Measurements from ENCODE around the gene KRTAP29-1.

The KRTAP29-1 gene

DNA sequence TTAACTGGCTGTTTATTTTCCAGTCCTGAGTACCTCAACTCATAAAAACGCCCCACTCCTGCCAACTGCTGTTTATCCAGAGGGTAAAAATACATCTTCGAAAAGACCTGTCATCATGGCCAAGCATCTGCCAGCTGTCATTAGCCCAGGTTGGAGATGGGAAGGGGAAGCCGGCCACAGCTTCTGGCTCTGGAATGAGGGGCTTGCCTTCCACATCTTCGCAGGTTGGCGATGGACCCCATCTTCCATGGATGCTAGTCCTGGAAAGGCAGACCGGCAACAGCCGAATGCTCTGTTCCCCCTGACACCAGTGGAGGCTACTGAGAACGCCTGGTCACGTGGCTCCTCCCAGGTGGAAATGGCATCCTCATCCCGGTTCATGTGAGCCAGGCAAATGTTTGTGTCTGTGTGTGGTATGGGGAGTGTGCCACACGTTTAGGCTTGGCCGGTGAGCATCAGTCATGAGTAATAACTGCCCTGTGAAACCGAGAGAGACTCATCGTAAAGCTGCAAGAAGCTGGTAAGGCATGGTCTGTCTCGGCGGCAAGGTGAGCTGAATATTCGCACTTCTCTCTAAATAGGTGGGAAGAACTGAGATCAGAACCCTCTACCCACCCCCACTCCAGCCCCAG, 13.3 kb upstream of the KRTAP29-1 start:
- CTCF ChIA-PET: interaction anchor here (2.4 kb wide), 1 partner anchor 13 kb away, joined by 10 read pairs; no protein-coding TSS in a partner anchor
- POLR2A ChIA-PET: no interaction called here
- TF ChIP-seq ZNF223 (tag by site-specific recombination; IDR thresholded peaks at IDR 0.05) (no peak), ZNF341 (tag by site-specific recombination; IDR thresholded peaks at IDR 0.05; ENCODE audit: low read depth) (no peak), ZIC2 (tag by site-specific recombination; IDR thresholded peaks at IDR 0.05) (peak; percentile 6)
- TF ChIP-seq, protein P1, sequence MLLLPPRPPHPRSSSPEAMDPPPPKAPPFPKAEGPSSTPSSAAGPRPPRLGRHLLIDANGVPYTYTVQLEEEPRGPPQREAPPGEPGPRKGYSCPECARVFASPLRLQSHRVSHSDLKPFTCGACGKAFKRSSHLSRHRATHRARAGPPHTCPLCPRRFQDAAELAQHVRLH (tag by site-specific recombination; IDR thresholded peaks at IDR 0.05): no peak
- TF ChIP-seq, protein P2, sequence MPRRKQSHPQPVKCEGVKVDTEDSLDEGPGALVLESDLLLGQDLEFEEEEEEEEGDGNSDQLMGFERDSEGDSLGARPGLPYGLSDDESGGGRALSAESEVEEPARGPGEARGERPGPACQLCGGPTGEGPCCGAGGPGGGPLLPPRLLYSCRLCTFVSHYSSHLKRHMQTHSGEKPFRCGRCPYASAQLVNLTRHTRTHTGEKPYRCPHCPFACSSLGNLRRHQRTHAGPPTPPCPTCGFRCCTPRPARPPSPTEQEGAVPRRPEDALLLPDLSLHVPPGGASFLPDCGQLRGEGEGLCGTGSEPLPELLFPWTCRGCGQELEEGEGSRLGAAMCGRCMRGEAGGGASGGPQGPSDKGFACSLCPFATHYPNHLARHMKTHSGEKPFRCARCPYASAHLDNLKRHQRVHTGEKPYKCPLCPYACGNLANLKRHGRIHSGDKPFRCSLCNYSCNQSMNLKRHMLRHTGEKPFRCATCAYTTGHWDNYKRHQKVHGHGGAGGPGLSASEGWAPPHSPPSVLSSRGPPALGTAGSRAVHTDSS (tag by site-specific recombination; IDR thresholded peaks at IDR 0.05): no peak
- Histone ChIP-seq H3K36me3 (ENCODE audit: control insufficient read depth in 2 of 2, insufficient read depth in 1 of 2, low read length in 2 of 2) (no peaks in the 10 kb centered on the region), H3K4me1 (ENCODE audit: control insufficient read depth, insufficient read depth, low read length) (no peaks in the 10 kb centered on the region), H3K27ac (ENCODE audit: extremely low read depth, low read depth, low read length) (no peak overlapping the region), H3K9me3 (ENCODE audit: control insufficient read depth, insufficient read depth, low read depth, low read length) (no peaks in the 10 kb centered on the region), H3K4me3 (ENCODE audit: low read depth, low read length) (no peak overlapping the region)

GRCh38 chr17:41315204-41315794, 12.6 kb upstream of the KRTAP29-1 start, which contains the start of gene KRTAP17-1:
Gene KRTAP17-1, minus strand, starts transcription at chr17:41315710. Its CDS starts 60 bp downstream, at chr17:41315650.
- ChIA-PET CTCF (interaction anchor here (1.7 to 2.4 kb wide), 2 partner anchors 8 to 14 kb away, joined by 7 to 10 read pairs; no protein-coding TSS in a partner anchor), POLR2A (no interaction called here)
- no peak for TF ChIP-seq GLIS2 (tag by site-specific recombination; IDR thresholded peaks at IDR 0.05)
- TF ChIP-seq ZNF514 (tag by site-specific recombination; IDR thresholded peaks at IDR 0.05): no peak
- no peak for TF ChIP-seq ZNF121 (tag by site-specific recombination; IDR thresholded peaks at IDR 0.05)
- no peak for TF ChIP-seq GLI4 (tag by site-specific recombination; IDR thresholded peaks at IDR 0.05)
- no peak for TF ChIP-seq ZNF837 (tag by site-specific recombination; IDR thresholded peaks at IDR 0.05)
- TF ChIP-seq ZNF37A (tag by site-specific recombination; IDR thresholded peaks at IDR 0.05): no peak
- TF ChIP-seq, protein P3, sequence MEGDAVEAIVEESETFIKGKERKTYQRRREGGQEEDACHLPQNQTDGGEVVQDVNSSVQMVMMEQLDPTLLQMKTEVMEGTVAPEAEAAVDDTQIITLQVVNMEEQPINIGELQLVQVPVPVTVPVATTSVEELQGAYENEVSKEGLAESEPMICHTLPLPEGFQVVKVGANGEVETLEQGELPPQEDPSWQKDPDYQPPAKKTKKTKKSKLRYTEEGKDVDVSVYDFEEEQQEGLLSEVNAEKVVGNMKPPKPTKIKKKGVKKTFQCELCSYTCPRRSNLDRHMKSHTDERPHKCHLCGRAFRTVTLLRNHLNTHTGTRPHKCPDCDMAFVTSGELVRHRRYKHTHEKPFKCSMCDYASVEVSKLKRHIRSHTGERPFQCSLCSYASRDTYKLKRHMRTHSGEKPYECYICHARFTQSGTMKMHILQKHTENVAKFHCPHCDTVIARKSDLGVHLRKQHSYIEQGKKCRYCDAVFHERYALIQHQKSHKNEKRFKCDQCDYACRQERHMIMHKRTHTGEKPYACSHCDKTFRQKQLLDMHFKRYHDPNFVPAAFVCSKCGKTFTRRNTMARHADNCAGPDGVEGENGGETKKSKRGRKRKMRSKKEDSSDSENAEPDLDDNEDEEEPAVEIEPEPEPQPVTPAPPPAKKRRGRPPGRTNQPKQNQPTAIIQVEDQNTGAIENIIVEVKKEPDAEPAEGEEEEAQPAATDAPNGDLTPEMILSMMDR (tag by site-specific recombination; IDR thresholded peaks at IDR 0.05): no peak
- no peak for TF ChIP-seq ZBTB17 (tag by site-specific recombination; IDR thresholded peaks at IDR 0.05)
- TF ChIP-seq REPIN1 (tag by site-specific recombination; IDR thresholded peaks at IDR 0.05; ENCODE audit: low read depth): no peak
- no peak for TF ChIP-seq ZNF132 (tag by site-specific recombination; IDR thresholded peaks at IDR 0.05; ENCODE audit: borderline replicate concordance)
- peak; percentile 92 for TF ChIP-seq ZIC2 (tag by site-specific recombination; IDR thresholded peaks at IDR 0.05)
- no peak for TF ChIP-seq MEIS1 (CRISPR knock-in tag; IDR thresholded peaks at IDR 0.05; ENCODE audit: borderline replicate concordance)
- no peak for TF ChIP-seq ZNF214 (tag by site-specific recombination; IDR thresholded peaks at IDR 0.05; ENCODE audit: borderline replicate concordance)
- TF ChIP-seq TSHZ1 (tag by site-specific recombination; IDR thresholded peaks at IDR 0.05; ENCODE audit: borderline replicate concordance): no peak
- 0 out of 2 replicates have a peak, but pooled peaks have one; percentile 28 for TF ChIP-seq ZBTB11 (tag by site-specific recombination; conservative IDR thresholded peaks at IDR 0.05; ENCODE audit: low read depth)
- H3K9me3 ChIP-seq (ENCODE audit: control insufficient read depth, insufficient read depth, low read depth, low read length): no peaks in the 10 kb centered on the region
- H3K27ac ChIP-seq (ENCODE audit: extremely low read depth, low read depth, low read length): no peak within 1 kb of the TSS
- no peaks in the 10 kb centered on the region for H3K36me3 ChIP-seq (ENCODE audit: control insufficient read depth in 2 of 2, insufficient read depth in 1 of 2, low read length in 2 of 2)
- H3K4me3 ChIP-seq (ENCODE audit: low read depth, low read length): no peak within 1 kb of the TSS
- no peaks in the 10 kb centered on the region for H3K4me1 ChIP-seq (ENCODE audit: control insufficient read depth, insufficient read depth, low read length)

Data from HEK293 (cell line).